ENCODE results near the gene CPSF3.
"Not testable (repeated sequence)": the region's sequence is repeated elsewhere in the genome, so short reads cannot be mapped to it uniquely, and the experiment has no call there.

CPSF3 gene

GRCh38 chr2:9397201-9397600, 26.3 kb upstream of the CPSF3 start:
- no peak for DNase-seq

- DNase-seq, result not testable (repeated sequence)
Measured at GRCh38 chr2:9398251-9398650, 25.2 kb upstream of the CPSF3 start.

- no peak for DNase-seq
Measured at GRCh38 chr2:9398881-9399780, 24.3 kb upstream of the CPSF3 start.

- DNase-seq, result no peak
Measured at GRCh38 chr2:9400268-9401058, 23.0 kb upstream of the CPSF3 start.

GRCh38 chr2:9401059-9401547, 22.4 kb upstream of the CPSF3 start:
- DNase-seq, result no peak

- DNase-seq, result no peak
Measured at GRCh38 chr2:9401646-9402371, 21.6 kb upstream of the CPSF3 start.

- DNase-seq, result no peak
Measured at GRCh38 chr2:9403924-9404323, 19.5 kb upstream of the CPSF3 start.

- DNase-seq, result no peak
Measured at GRCh38 chr2:9404451-9404850, 19.0 kb upstream of the CPSF3 start.

GRCh38 chr2:9405636-9406035, 17.8 kb upstream of the CPSF3 start:
- no peak for DNase-seq

- no peak for DNase-seq
Measured at GRCh38 chr2:9406529-9407362, 16.7 kb upstream of the CPSF3 start.

- no peak for DNase-seq
Measured at GRCh38 chr2:9407363-9407811, 16.1 kb upstream of the CPSF3 start.

GRCh38 chr2:9408641-9409151, 14.8 kb upstream of the CPSF3 start:
- DNase-seq, result no peak

- DNase-seq, result no peak
Measured at GRCh38 chr2:9410108-9410507, 13.3 kb upstream of the CPSF3 start.

- no peak for DNase-seq
Measured at GRCh38 chr2:9412781-9413180, 10.7 kb upstream of the CPSF3 start.

GRCh38 chr2:9415516-9416169, 7.8 kb upstream of the CPSF3 start:
- DNase-seq, result no peak

GRCh38 chr2:9416267-9416961, 7.0 kb upstream of the CPSF3 start:
- DNase-seq, result no peak

- DNase-seq, result no peak
Measured at GRCh38 chr2:9416962-9417316, 6.5 kb upstream of the CPSF3 start.

GRCh38 chr2:9417725-9418124, 5.7 kb upstream of the CPSF3 start:
- no peak for DNase-seq

GRCh38 chr2:9418746-9419145, 4.7 kb upstream of the CPSF3 start:
- DNase-seq, result no peak

- no peak for DNase-seq
Measured at GRCh38 chr2:9419541-9419940, 3.9 kb upstream of the CPSF3 start.

- no peak for DNase-seq
Measured at GRCh38 chr2:9420495-9420894, 3.0 kb upstream of the CPSF3 start.
